IPS-18c (cell line): ENCODE results near the gene EARS2.
"Not testable (repeated sequence)": the region's sequence is repeated elsewhere in the genome, so short reads cannot be mapped to it uniquely, and the experiment has no call there.

ENCODE experiments used
- H3K4me3 ChIP-seq: 2 replicates; pipeline ENCODE4 v1.7.0; 2013; ENCODE audit warnings: low read depth, mild to moderate bottlenecking, low read length, moderate library complexity; ENCODE audit not compliant: insufficient read depth
- H3K9me3 ChIP-seq: one replicate; pipeline ENCODE4 v1.6.1; 2013; ENCODE audit warnings: mild to moderate bottlenecking, low read length, moderate library complexity; ENCODE audit not compliant: control insufficient read depth, insufficient read depth

Gene EARS2

DNA sequence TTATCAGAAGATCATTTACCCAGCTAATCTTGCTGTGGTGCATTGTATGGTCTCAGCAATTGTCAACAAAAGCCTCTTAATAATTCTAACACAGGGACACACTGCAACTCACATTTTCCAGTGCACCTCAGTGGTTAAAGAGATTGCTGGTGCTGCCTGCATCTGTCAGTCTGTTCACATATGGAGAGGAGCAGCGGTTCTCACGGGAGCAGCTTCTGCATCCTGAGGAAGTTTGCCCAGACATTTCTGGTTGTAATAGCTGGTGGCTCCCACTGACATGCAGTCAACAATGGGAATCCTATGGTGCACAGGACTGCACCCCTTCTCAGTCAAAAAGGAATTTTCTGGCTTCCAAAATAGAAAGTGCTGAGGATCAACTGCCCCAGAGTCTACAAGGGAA lies 54.7 kb downstream of the EARS2 start:
- Histone ChIP-seq H3K9me3 (no peaks in the 10 kb centered on the region), H3K4me3 (no peak overlapping the region)

DNA sequence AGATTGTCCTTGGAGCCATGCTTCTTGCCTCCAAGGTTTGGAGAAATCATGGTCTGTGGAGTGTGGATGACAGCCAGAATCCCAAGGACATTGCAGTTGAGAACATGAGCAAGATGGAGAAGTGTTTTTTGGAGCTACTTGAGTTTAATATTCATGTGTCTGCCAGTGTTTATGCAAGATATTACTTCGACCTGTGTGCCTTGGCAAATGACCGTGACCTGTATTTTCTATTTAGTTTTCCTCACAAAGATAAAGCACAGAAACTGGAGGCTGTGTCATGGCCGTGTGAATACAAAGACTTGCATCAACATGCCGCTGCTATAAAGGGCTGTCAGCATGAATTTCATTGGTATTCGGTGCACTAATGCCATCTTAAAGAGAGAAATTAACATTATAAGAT lies 55.9 kb downstream of the EARS2 start:
- H3K4me3 ChIP-seq: no peak overlapping the region
- no peaks in the 10 kb centered on the region for H3K9me3 ChIP-seq

DNA sequence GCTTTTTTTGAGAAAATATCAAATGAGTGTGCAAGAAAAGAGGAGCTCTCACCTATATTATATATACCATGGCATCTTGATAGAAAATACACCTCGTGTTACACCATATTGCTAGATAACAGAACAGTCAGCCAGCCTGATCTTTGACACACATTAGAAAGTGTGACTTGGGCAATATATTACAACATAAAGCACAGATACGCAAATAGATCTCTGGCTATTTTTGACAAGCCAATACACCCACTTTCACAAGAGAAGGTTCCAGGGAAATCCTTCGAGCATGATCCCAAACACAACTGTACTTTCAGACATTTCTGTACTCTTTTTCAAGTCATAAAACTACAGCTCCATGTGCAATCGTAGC lies 56.3 kb downstream of the EARS2 start:
- Histone ChIP-seq H3K4me3 (no peak overlapping the region), H3K9me3 (no peaks in the 10 kb centered on the region)

GRCh38 chr16:23500212-23500861 lies 56.8 kb downstream of the EARS2 start:
- H3K9me3 ChIP-seq: no peaks in the 10 kb centered on the region
- H3K4me3 ChIP-seq: no peak overlapping the region

DNA sequence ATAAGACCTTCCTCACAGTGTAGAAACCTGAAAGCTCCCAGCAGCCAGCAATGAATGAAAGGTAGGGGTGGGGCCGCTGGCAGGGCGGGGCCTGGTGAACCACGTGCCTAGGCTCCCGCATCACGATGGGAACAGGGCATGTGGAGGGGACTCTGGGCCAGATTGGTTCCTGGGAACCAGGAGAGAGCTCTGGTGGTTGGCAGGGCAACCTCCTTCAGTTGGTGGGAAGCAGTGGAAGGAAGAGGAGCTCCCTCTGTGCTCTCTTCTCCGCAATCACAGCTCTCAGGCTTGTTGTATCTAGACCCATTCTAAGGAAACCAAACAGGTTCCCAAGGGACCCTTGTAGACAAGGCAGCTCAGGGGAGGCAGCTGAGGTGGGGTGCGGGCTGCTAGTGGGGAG lies 57.3 kb downstream of the EARS2 start:
- no peaks in the 10 kb centered on the region for H3K9me3 ChIP-seq
- no peak overlapping the region for H3K4me3 ChIP-seq

DNA sequence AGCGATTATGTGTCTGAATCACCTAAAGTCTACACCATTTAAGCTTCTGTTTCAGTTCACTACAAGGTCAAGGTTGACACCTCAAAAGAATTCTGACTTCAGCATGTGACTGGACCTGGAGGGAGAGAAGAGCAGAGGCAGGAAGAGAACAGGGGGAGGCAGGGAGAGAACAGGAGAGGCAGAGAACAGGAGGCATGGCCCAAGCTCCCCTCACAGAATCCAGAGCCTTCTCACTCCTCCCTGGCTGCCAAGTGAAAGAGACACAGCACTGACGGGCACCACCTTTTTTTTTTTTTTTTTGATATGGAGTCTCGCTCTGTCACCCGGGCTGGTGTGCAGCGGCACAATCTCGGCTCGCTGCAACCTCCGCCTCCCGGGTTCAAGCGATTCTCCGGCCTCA lies 58.3 kb downstream of the EARS2 start:
- Histone ChIP-seq H3K9me3 (no peaks in the 10 kb centered on the region), H3K4me3 (no peak overlapping the region)

DNA sequence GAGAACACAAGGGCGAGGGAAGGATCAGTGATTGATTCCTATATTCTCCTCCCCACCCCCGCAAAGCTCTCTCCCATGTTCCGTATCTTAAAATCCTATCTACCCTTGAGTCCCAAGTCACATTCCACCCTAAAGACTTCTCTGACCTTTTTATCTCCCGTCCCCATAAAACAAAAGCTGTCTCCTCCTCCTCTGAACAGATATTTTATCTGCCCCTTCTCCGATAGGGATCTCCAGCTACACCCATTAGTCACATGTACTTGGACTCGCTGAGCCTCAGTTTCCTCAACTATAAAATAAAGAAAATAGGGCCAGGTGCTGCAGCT lies 59.6 kb downstream of the EARS2 start:
- no peak overlapping the region for H3K4me3 ChIP-seq
- H3K9me3 ChIP-seq: no peaks in the 10 kb centered on the region

GRCh38 chr16:23496821-23497542 lies 60.2 kb downstream of the EARS2 start:
- no peak overlapping the region for H3K4me3 ChIP-seq

DNA sequence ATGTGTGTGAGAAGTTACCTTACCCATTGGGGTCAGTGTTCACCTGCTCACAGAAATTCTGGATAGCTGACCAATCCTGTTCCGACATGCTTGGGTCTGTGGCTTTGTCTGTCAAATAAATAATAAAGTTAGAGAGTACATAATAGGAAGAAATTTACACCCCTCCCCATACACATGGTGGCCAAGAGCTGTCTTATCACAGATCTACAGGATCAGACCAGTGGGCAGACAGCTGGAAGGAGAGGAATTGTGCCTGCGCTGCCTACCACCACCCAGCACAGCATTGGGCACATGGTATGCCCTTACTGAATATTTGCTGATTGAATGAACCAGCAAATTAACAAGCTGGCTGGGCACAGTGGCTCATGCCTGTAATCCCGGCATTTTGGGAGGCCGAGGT lies 61.5 kb downstream of the EARS2 start:
- Histone ChIP-seq H3K9me3 (no peaks in the 10 kb centered on the region), H3K4me3 (no peak overlapping the region)

More at GRCh38 chr16:23496821-23497542, 60.2 kb downstream of the EARS2 start:
- H3K9me3 ChIP-seq: no peaks in the 10 kb centered on the region

DNA sequence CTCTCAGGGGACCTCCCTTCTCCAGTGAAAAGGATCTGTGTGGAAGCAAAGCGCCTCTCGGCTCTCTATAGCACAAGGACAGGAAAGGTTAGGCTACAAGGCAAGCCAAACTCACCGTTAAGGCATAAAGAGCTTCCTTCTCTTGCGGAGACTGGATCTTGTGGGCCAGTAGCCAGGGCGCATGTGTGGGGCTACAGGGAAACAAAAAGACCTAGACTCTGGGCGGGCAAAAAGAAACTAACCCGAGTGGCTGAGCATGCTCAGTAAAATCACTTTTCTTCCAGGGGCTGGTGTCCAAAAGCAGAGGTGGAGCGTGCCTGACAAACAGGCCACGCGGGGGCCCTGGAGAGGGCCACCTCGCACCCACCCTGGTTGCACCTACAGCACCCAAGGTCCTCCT lies 63.0 kb downstream of the EARS2 start:
- no peaks in the 10 kb centered on the region for H3K9me3 ChIP-seq
- no peak overlapping the region for H3K4me3 ChIP-seq

- Histone ChIP-seq H3K9me3 (no peaks in the 10 kb centered on the region), H3K4me3 (no peak overlapping the region)
Observed at GRCh38 chr16:23491490-23492391, 65.4 kb downstream of the EARS2 start.

- Histone ChIP-seq H3K4me3 (no peak overlapping the region), H3K9me3 (no peaks in the 10 kb centered on the region)
Observed at GRCh38 chr16:23486480-23486879, 70.7 kb downstream of the EARS2 start.

- no peaks in the 10 kb centered on the region for H3K9me3 ChIP-seq
- H3K4me3 ChIP-seq: no peak overlapping the region
Observed at GRCh38 chr16:23485841-23486240, 71.3 kb downstream of the EARS2 start.

- H3K4me3 ChIP-seq: no peak overlapping the region
- H3K9me3 ChIP-seq: no peaks in the 10 kb centered on the region
Observed at GRCh38 chr16:23485257-23485614, 71.9 kb downstream of the EARS2 start.

DNA sequence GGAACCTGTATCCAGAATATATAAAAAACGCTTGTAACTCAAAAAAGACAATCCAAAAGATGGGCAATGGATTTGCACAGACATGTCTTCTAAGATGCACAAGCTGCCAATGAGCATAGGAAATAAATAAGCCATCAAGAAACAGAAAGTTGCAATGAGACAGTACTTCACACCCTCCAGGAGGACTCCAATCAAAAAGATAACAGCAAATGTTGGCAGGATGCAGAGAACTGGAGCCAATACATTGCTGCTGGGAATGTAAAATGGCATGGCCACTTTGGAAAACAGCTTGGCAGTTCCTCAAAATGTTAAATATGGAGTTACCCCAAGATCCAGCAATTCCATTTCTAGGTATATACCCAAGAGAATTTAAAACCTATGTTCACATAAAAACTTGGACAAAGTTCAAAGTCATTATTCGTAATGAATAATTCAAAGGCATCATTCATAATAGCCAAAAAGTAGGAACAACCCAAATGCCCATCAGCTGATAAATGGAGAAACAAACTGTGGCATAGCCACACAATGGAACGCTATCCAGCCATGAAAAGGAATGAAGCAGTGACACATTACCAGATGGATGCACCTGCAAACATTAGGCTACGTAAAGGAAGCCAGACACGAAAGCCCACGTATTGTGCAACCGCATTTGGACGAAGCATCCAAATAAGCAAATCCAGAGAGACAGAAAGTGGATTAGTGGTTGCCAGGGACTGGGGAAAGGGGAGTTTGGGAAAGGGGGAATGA lies 72.5 kb downstream of the EARS2 start:
- H3K4me3 ChIP-seq: no peak overlapping the region
- H3K9me3 ChIP-seq: no peaks in the 10 kb centered on the region

- not testable (repeated sequence) for H3K9me3 ChIP-seq, H3K4me3 ChIP-seq
Observed at GRCh38 chr16:23483492-23483891, 73.7 kb downstream of the EARS2 start.

DNA sequence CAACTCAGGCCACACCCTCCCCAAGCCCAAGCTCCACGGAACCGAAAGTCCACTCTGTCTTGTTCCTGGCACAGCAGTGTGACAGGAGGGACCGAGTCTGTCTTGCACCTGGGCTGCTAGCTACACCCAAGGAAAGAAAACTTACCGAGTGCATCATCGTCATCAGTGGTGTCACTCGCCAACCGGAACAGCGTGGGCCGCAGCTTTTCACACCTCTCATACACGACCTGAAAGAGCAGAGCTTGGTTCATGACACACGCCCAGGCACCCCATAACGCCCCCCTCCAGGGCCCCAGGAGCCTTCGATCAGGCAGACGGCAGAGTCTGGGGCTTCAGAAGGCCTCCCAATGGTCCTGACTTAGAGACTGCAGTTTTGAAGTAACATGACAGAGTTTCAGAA lies 74.4 kb downstream of the EARS2 start:
- H3K4me3 ChIP-seq: no peak overlapping the region

GRCh38 chr16:23480257-23480656 lies 76.9 kb downstream of the EARS2 start:
- Histone ChIP-seq H3K9me3 (no peaks in the 10 kb centered on the region), H3K4me3 (no peak overlapping the region)

More for the DNA sequence above, 74.4 kb downstream of the EARS2 start:
- no peaks in the 10 kb centered on the region for H3K9me3 ChIP-seq
